GM19438 (cell line): ENCODE data around the gene MRPL10.
A peak's percentile ranks its signal among the peaks of the same experiment; 100 is the strongest.

Experiments
- ATAC-seq: cut with Tn5 transposase; IDR thresholded peaks from one replicate; pipeline ENCODE4 v1.9.1; 2021; ENCODE audit warnings: low read depth; ENCODE audit not compliant: unreplicated experiment

The MRPL10 gene

GRCh38 chr17:47831003-47831933 lies at the start of gene MRPL10, which contains the start of gene LRRC46:
TSS of gene MRPL10 (minus strand) at chr17:47831541. CDS start at chr17:47831511, 30 bp downstream.
TSS of gene LRRC46 (plus strand) at chr17:47831670. CDS start at chr17:47831990, 320 bp downstream.
- ATAC-seq, result peak; percentile 74

DNA sequence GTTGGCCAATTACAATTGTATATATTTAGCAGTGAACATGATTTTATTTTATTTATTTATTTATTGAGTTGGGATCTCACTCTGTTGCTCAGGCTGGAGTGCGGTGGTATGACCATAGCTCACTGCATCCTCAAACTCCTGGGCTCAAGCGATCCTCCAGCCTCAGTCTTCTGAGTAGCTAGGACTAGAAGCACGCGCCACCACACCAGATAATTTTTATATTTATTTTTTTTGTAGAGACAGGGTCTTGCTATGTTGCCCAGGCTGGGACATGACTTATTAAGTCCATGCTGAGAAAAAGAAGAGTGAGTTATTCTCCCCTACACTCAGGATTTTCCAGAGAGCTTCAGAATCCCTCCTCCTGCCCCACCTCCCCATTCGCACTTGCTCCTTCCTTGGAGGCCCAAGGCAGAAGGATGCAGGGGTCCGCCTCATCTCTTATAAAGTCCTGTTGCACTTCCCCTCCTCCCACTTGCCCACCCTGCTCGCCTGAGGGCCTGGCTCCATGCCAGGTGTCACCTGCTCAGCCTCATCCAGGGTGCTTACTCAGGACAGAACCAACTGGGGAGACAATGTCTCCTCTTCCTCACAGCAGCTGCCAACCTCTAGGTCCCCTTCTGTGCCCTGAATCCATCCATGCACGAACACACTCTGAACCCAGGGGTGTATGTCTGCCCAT lies 48.6 kb upstream of the MRPL10 start:
- ATAC-seq, result no peak

GRCh38 chr17:47879028-47879585 lies 47.8 kb upstream of the MRPL10 start:
- no peak for ATAC-seq

DNA sequence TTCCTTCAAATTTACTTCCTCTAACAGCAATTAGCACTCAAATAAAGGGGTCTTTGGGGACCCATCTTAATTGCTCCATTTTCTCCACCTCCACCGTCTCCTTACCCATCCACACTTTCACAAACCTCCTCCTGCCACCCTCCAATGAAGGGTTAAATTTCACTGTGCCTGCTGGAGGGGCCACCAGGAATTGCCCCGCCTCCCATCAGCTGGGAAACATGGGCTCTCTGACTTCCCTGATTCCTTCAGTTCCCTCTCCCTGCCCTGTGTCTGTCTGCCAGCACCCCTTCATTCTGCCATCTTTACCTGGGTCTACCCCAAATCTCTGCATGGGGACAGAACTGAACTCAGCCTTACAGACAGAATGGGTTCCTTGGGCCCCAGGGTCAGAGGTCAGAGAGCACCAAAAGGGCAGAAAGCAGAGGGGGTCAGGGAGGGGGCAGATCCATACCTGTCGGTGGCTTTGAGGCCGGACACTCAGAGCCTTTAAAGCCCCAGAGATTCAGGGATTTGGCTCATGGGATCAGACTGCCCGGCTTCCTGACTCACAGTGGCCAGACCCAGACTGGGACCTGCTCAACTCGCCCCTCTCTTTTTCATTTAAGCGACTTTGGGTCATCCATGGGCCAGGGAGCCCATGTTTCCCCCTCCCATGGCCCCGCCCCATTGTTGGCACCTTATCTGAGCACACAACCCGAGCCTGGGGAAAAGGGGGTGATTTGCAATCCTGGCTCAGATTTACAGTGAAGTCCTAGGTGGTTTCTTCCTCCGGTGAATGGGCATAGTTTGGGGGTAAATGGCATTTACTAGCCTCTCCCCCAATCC lies 47.1 kb upstream of the MRPL10 start:
- ATAC-seq, result no peak

GRCh38 chr17:47877368-47878034 lies 46.2 kb upstream of the MRPL10 start:
- ATAC-seq, result no peak

- ATAC-seq, result no peak
Observed at GRCh38 chr17:47875011-47875985, 44.0 kb upstream of the MRPL10 start.

DNA sequence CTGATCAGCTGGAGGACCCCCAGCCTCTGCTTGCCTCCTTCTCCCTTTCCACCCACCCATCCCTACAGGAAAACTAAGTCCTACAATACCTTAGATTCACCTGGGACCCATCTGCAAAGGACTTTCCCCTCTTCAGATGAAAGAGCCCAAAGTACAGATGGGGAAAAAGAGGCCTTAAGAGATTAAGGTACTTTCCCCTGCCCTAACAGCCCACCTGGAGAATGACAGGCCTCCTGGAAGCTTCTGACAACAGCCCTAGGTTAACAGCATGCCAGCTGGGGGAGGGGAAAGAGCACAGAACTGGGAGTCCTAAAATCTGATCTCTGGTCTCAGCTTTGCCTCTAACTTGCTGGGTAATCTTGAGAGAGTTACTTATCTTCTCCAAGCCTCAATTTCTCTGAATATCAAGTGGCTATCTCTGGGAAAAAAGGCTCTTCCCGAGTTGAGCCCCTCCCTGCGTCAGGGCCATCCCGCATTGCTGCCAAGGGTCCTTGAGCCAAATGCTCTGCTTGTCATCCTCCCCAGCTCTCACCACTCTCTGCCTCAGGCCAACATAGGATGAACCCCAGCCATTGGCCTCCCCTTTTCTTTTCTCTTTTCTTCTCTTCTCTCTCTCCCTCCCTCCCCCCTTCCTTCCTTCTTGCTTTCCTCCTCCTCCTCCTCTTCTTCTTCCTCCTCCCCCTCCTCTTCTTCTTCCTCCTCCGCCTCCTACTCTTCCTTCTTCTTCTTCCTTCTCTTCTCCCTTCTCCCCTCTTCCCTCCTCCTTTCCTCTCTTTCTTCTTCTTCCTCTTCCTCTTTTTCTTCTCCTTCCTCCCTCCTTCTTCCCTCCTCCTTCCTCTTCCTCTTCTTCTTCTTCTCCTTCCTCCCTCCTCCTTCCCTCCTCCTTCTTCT lies 42.1 kb upstream of the MRPL10 start:
- no peak for ATAC-seq

DNA sequence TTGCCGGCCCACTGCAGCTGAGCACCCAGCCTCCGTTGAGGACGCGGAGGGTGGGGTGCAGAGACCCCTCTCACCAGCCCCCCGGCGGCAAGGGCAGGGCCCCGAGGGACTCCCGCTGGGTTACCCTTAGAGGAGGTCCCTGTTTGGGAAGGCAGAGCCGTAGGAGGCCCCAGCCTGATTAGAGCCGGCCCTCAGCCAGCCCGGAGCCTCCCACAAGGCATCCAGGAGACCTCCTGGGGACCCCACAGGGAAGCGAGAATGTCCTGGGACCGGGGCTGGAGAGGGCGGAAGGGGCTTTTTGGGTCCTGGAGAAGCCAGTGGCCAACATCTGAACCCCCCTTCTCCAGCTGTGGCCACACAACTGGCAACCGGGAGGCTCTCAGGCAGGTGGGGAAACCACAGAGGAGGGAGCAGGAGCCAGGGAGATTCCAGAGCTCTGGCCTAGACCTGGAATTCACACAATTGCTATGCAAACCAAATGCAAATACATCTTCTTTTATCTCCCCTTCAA lies 41.4 kb upstream of the MRPL10 start:
- no peak for ATAC-seq

- no peak for ATAC-seq
Observed at GRCh38 chr17:47872019-47872650, 40.8 kb upstream of the MRPL10 start.

- ATAC-seq, result no peak
Observed at GRCh38 chr17:47871048-47871447, 39.7 kb upstream of the MRPL10 start.

DNA sequence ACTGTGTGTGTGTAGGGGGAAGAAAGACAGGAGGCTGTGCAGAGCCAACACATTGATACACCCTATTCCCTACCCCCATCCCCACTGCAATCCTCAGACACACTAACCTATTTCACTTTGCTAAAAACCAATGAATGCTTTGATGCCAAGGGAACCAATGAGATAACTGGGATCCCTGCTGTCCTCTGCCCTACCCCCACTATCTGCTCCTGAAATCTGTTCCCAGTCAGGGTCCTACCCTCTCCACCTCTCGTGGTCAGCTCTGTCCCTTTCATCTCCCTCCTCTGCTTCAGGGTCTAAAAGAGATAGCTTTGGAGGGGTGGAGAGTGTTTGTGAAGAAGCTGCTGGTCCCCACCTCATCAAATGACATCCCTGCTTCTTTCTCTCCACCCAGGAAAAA lies 38.7 kb upstream of the MRPL10 start:
- no peak for ATAC-seq

- no peak for ATAC-seq
Observed at GRCh38 chr17:47869114-47869513, 37.8 kb upstream of the MRPL10 start.

DNA sequence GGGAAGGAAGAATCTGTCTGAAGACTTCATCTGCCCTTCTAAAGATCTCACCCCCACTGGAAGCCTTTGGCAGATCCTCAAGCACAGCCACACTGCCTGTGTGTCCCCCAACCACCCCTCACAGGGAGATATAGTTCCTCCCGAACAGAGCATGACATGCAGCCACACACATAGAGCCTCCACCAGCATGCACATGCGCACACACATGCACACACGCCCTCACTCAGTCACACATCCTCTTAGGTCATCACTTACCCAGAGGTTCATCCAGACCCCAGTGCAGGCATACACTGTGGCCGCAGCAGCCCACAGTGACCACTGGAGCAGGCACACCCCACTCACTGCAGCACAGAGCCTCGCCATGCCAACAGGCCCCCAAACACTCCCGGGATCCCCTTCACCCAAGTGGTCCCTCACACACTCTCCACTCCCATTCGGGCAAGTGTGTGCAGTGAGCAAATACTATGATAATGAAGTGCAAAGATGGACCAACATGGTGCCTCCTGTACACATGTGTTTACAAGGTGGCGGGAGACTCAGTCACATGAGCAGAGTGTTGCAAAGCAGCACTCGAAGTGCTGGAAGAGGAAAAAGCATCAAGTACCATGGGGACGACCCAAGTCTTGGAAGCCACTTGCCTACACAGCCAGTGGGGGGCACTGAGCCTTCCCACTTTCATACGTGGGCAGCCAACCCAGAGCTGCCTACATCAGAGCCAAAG lies 36.6 kb upstream of the MRPL10 start:
- no peak for ATAC-seq

- no peak for ATAC-seq
Observed at GRCh38 chr17:47866941-47867340, 35.6 kb upstream of the MRPL10 start.

GRCh38 chr17:47864791-47865216 lies 33.5 kb upstream of the MRPL10 start:
- ATAC-seq, result no peak

GRCh38 chr17:47862621-47863440 lies 31.5 kb upstream of the MRPL10 start:
- no peak for ATAC-seq
